HepG2 (cell line): ENCODE measurements around the gene VAMP8. TPM values are rescaled to one million over a fixed set of nuclear protein-coding genes. Genes with fewer than 3 reads are reported as not detected.

Source experiments
- EP300 ChIP-seq, 3 experiments: sonication (generic) in 1 of 3; formaldehyde crosslinking in 1 of 3; IDR thresholded peaks; 2 replicates each; pipeline versions ENCODE4 v1.5.1 to v1.6.1; 2011 to 2020; ENCODE audit warnings: low read depth in 2 of 3, low read length in 2 of 3, borderline replicate concordance in 1 of 3, improper control_type of control experiment in 1 of 3, mild to moderate bottlenecking in 1 of 3, missing genetic modification reagents in 1 of 3, moderate library complexity in 1 of 3
- ETV5 ChIP-seq: IDR thresholded peaks from 2 replicates; pipeline ENCODE4 v1.6.1; 2018; ENCODE audit warnings: missing biosample characterization, missing genetic modification reagents, inconsistent platforms, borderline replicate concordance
- FOSL2 ChIP-seq: sonication (generic); formaldehyde crosslinking; IDR thresholded peaks from 2 replicates; pipeline ENCODE4 v1.4.0; 2020; ENCODE audit warnings: missing genetic modification reagents
- HDAC1 ChIP-seq: sonication (generic); formaldehyde crosslinking; IDR thresholded peaks from 2 replicates; pipeline ENCODE4 v1.5.1; 2020; ENCODE audit warnings: mild to moderate bottlenecking, missing genetic modification reagents
- ISL2 ChIP-seq: sonication (generic); formaldehyde crosslinking; IDR thresholded peaks from 2 replicates; pipeline ENCODE4 v1.5.0; 2020; ENCODE audit warnings: missing genetic modification reagents
- LCORL ChIP-seq, 2 experiments: fragments of 450-650 bp in 1 of 2; sonication (generic) in 1 of 2; formaldehyde crosslinking in 1 of 2; IDR thresholded peaks; 2 replicates each; pipeline versions ENCODE4 v1.5.0 to v1.6.1; 2017 to 2020; ENCODE audit warnings: antibody characterized with exemption in 1 of 2, missing genetic modification reagents in 1 of 2
- MEF2D ChIP-seq: sonication (generic); formaldehyde crosslinking; IDR thresholded peaks from 2 replicates; pipeline ENCODE4 v1.5.1; 2020; ENCODE audit warnings: mild to moderate bottlenecking, missing genetic modification reagents
- SOX6 ChIP-seq, 2 experiments: fragments of 450-650 bp in 1 of 2; sonication (generic) in 1 of 2; formaldehyde crosslinking in 1 of 2; IDR thresholded peaks; 2 replicates each; pipeline versions ENCODE4 v1.4.0 to v1.6.1; 2017 to 2020; ENCODE audit warnings: antibody characterized with exemption in 1 of 2, mild to moderate bottlenecking in 1 of 2, missing genetic modification reagents in 1 of 2
- SRSF1 ChIP-seq: fragments of 200-400 bp; formaldehyde crosslinking; optimal IDR thresholded peaks from 2 replicates; pipeline ENCODE3; 2017; ENCODE audit warnings: mild to moderate bottlenecking, low read depth, low read length, moderate library complexity
- THAP11 ChIP-seq: IDR thresholded peaks from 2 replicates; pipeline ENCODE4 v1.6.1; 2016; ENCODE audit warnings: missing biosample characterization, missing genetic modification reagents
- ZNF572 ChIP-seq: sonication (generic); formaldehyde crosslinking; IDR thresholded peaks from 2 replicates; pipeline ENCODE4 v1.5.1; 2020; ENCODE audit warnings: mild to moderate bottlenecking, missing genetic modification reagents
- polyA plus RNA-seq, 8 experiments: library from polyadenylated mRNA; depleted of rRNA in 3 of 8; stranded (reverse) in 7 of 8; unstranded in 1 of 8; fragments of >200 nt; fragmentation: Illumina TruSeq in 4 of 8; extraction: Trizol in 4 of 8; gene quantifications; 2 replicates each; pipeline versions ENCODE4 v1.2.1 to v1.2.3, GENCODE V29; 2011 to 2016; ENCODE audit warnings: low read depth in 4 of 8, missing spikeins in 1 of 8, mixed read lengths in 1 of 8; ENCODE audit not compliant: insufficient read depth in 1 of 8
- total RNA-seq, 5 experiments: library from RNA; depleted of rRNA; stranded (reverse); fragments of >200 nt; fragmentation: Illumina TruSeq; extraction: Trizol; gene quantifications; 2 replicates each; pipeline ENCODE4 v1.2.3, GENCODE V29; 2016; ENCODE audit warnings: low read depth in 1 of 5
- TF ChIP-seq, protein P1 (sequence below): IDR thresholded peaks from 2 replicates; pipeline ENCODE4 v1.6.1; 2016; ENCODE audit warnings: mild to moderate bottlenecking
- TF ChIP-seq, protein P2 (sequence below): sonication (generic); formaldehyde crosslinking; IDR thresholded peaks from 2 replicates; pipeline ENCODE4 v1.4.0; 2020; ENCODE audit warnings: missing genetic modification reagents
- TF ChIP-seq, protein P3 (sequence below): IDR thresholded peaks from 2 replicates; pipeline ENCODE4 v1.6.1; 2016
- TF ChIP-seq, protein P4 (sequence below): sonication (generic); IDR thresholded peaks from 2 replicates; pipeline ENCODE4 v1.6.1; 2016; ENCODE audit warnings: low read depth, borderline replicate concordance
- TF ChIP-seq, protein P5 (sequence below): sonication (generic); formaldehyde crosslinking; IDR thresholded peaks from 2 replicates; pipeline ENCODE4 v1.4.0; 2020; ENCODE audit warnings: missing genetic modification reagents, borderline replicate concordance
- TF ChIP-seq, protein P6 (sequence below): sonication (generic); formaldehyde crosslinking; IDR thresholded peaks from 2 replicates; pipeline ENCODE4 v1.5.0; 2020; ENCODE audit warnings: missing genetic modification reagents

VAMP8 gene
- total and polyA plus RNA-seq, 2 of the 13 experiments (the other 11 are each of a cell fraction or from before 2014, with no cell fraction given): 83.3 to 157 TPM

DNA sequence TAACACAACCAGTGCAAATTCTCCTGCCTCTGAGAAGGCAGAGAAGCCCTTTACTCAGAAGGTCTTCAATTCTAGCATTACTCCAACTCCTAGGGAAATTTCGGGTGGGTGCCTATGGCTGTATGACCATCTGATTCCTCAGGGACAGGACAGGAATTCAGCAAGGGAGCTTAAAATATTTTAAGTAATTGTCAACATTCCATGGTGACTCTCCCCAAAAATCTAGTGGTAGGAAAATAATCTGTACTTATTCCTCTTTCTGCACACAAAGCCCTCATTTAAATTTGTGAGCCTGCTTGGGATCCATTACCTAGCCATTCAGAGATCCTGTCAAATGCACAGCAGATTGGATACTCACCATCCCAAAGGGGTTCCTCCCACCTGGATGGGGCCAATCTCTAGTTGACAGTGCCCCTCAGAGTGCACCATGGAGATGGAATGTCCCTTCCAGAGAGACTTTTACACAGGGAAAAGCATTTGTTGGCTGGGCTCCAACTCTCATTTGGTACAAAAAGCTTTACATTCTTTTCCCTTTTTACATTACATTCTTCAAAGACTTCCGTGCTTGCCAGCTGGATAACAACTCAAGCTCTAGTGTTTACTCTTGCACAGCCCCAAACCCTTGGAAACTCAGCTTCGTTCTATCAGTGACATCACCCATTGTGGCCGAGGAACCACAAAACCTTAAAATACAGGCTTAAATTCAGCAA, 28.2 kb downstream of the VAMP8 start (continued):
- TF ChIP-seq EP300 (IDR thresholded peaks at IDR 0.05; ENCODE audit: low read depth in 2 of 2, low read length in 2 of 2) (peak in 1 of 2 experiments; percentile 41; a peak in 1 of 4 replicates), EP300 (CRISPR knock-in tag; IDR thresholded peaks at IDR 0.05; ENCODE audit: borderline replicate concordance) (no peak), SRSF1 (no peak), ZNF572 (CRISPR knock-in tag) (no peak), HDAC1 (CRISPR knock-in tag) (0 out of 2 replicates have a peak, but pooled peaks have one; percentile 25), ISL2 (CRISPR knock-in tag) (peak; percentile 47; the same call in 1 of the 2 replicates), THAP11 (CRISPR knock-in tag) (peak; percentile 30; the same call in 1 of the 2 replicates), FOSL2 (CRISPR knock-in tag) (peak; percentile 28; the same call in 1 of the 2 replicates), MEF2D (CRISPR knock-in tag) (0 out of 2 replicates have a peak, but pooled peaks have one; percentile 17), SOX6 (IDR thresholded peaks at IDR 0.05) (no peak), SOX6 (CRISPR knock-in tag; IDR thresholded peaks at IDR 0.05) (peak; percentile 53; the same call in 1 of the 2 replicates), ETV5 (CRISPR knock-in tag) (no peak), LCORL (IDR thresholded peaks at IDR 0.05) (no peak), LCORL (CRISPR knock-in tag; IDR thresholded peaks at IDR 0.05) (peak; percentile 51; the same call in 1 of the 2 replicates)
- TF ChIP-seq, protein P1, sequence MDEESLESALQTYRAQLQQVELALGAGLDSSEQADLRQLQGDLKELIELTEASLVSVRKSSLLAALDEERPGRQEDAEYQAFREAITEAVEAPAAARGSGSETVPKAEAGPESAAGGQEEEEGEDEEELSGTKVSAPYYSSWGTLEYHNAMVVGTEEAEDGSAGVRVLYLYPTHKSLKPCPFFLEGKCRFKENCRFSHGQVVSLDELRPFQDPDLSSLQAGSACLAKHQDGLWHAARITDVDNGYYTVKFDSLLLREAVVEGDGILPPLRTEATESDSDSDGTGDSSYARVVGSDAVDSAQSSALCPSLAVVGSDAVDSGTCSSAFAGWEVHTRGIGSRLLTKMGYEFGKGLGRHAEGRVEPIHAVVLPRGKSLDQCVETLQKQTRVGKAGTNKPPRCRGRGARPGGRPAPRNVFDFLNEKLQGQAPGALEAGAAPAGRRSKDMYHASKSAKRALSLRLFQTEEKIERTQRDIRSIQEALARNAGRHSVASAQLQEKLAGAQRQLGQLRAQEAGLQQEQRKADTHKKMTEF (CRISPR knock-in tag): peak; percentile 36; the same call in 1 of the 2 replicates
- TF ChIP-seq, protein P2, sequence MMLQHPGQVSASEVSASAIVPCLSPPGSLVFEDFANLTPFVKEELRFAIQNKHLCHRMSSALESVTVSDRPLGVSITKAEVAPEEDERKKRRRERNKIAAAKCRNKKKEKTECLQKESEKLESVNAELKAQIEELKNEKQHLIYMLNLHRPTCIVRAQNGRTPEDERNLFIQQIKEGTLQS: 0 out of 2 replicates have a peak, but pooled peaks have one; percentile 8
- TF ChIP-seq, protein P3, sequence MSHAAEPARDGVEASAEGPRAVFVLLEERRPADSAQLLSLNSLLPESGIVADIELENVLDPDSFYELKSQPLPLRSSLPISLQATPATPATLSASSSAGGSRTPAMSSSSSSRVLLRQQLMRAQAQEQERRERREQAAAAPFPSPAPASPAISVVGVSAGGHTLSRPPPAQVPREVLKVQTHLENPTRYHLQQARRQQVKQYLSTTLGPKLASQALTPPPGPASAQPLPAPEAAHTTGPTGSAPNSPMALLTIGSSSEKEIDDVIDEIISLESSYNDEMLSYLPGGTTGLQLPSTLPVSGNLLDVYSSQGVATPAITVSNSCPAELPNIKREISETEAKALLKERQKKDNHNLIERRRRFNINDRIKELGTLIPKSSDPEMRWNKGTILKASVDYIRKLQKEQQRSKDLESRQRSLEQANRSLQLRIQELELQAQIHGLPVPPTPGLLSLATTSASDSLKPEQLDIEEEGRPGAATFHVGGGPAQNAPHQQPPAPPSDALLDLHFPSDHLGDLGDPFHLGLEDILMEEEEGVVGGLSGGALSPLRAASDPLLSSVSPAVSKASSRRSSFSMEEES (CRISPR knock-in tag): 0 out of 2 replicates have a peak, but pooled peaks have one; percentile 22
- TF ChIP-seq, protein P4, sequence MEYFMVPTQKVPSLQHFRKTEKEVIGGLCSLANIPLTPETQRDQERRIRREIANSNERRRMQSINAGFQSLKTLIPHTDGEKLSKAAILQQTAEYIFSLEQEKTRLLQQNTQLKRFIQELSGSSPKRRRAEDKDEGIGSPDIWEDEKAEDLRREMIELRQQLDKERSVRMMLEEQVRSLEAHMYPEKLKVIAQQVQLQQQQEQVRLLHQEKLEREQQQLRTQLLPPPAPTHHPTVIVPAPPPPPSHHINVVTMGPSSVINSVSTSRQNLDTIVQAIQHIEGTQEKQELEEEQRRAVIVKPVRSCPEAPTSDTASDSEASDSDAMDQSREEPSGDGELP: peak; percentile 88
- TF ChIP-seq, protein P5, sequence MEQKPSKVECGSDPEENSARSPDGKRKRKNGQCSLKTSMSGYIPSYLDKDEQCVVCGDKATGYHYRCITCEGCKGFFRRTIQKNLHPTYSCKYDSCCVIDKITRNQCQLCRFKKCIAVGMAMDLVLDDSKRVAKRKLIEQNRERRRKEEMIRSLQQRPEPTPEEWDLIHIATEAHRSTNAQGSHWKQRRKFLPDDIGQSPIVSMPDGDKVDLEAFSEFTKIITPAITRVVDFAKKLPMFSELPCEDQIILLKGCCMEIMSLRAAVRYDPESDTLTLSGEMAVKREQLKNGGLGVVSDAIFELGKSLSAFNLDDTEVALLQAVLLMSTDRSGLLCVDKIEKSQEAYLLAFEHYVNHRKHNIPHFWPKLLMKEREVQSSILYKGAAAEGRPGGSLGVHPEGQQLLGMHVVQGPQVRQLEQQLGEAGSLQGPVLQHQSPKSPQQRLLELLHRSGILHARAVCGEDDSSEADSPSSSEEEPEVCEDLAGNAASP: 0 out of 2 replicates have a peak, but pooled peaks have one; percentile 11
- TF ChIP-seq, protein P6, sequence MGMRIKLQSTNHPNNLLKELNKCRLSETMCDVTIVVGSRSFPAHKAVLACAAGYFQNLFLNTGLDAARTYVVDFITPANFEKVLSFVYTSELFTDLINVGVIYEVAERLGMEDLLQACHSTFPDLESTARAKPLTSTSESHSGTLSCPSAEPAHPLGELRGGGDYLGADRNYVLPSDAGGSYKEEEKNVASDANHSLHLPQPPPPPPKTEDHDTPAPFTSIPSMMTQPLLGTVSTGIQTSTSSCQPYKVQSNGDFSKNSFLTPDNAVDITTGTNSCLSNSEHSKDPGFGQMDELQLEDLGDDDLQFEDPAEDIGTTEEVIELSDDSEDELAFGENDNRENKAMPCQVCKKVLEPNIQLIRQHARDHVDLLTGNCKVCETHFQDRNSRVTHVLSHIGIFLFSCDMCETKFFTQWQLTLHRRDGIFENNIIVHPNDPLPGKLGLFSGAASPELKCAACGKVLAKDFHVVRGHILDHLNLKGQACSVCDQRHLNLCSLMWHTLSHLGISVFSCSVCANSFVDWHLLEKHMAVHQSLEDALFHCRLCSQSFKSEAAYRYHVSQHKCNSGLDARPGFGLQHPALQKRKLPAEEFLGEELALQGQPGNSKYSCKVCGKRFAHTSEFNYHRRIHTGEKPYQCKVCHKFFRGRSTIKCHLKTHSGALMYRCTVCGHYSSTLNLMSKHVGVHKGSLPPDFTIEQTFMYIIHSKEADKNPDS: no peak
